Upper lobe of right lung (tissue), 1 donor: ENCODE data around the gene CCR3. TPM values are rescaled to one million over a fixed set of nuclear protein-coding genes. Genes with fewer than 3 reads are reported as not detected.

Source experiments
- ATAC-seq: fragments of 200-7000 bp; cut with Tn5 transposase; one replicate; pipeline ENCODE4 v1.9.1; 2020; ENCODE audit warnings: mild to moderate bottlenecking, moderate library complexity
- DNase-seq: peaks from one replicate; pipeline ENCODE4 v3.0.0-alpha.2; 2020
- H3K27ac ChIP-seq: fragments of 200-600 bp; one replicate; pipeline ENCODE4 v1.8.0; 2022
- H3K27me3 ChIP-seq: fragments of 200-600 bp; one replicate; pipeline ENCODE4 v1.8.0; 2022; ENCODE audit warnings: mild to moderate bottlenecking
- H3K36me3 ChIP-seq: fragments of 200-600 bp; one replicate; pipeline ENCODE4 v1.8.0; 2022
- H3K4me1 ChIP-seq: fragments of 200-600 bp; one replicate; pipeline ENCODE4 v1.8.0; 2022
- H3K4me3 ChIP-seq: fragments of 200-600 bp; one replicate; pipeline ENCODE4 v1.8.0; 2022; ENCODE audit warnings: mild to moderate bottlenecking
- H3K9me3 ChIP-seq: fragments of 200-600 bp; one replicate; pipeline ENCODE4 v1.8.0; 2022
- intact Hi-C: fragments of 100-400 bp; cut with DNase I; formaldehyde crosslinking; loops from one replicate; pipeline ENCODE4 v1.11.0; 2022
- total RNA-seq: library from RNA; stranded (reverse); fragmentation: NEBNext Ultra II Directional; extraction: Animal tissue kit (Norgen Biotek cat#: 25700); gene quantifications from one replicate; pipeline ENCODE4 v1.2.1, GENCODE V29; 2021
- TF ChIP-seq, protein P1 (sequence below): fragments of 200-600 bp; IDR thresholded peaks from one replicate; pipeline ENCODE4 v1.8.0; 2022; ENCODE audit warnings: antibody characterized with exemption
- donor health status: DM: no; HTN: yes; CAD: no; lungs with severe emphysema.

The CCR3 gene
- total RNA-seq, 1 donor from 2014 or later, result 0.43 TPM

DNA sequence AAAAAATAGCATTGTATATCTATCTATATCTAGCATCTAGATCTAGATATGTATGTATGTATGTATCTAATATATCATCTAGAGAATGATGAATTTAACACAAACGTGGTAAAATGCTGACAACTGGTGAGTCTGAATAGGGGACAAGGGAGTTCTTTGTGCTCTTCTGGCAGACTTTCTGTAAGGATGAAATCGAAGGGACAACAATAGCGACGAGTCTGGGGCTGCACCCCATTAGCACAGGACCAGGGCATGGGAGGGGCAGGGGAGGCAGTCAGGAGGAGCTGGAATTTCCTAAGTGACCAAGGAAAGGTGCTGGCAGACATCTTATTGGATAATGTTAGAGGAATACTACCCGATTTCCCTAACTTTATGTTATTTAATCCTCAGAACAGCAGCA, 42.0 kb upstream of the CCR3 start:
- ATAC-seq (no peak), DNase-seq (no peak)
- Histone ChIP-seq H3K4me3 (no peak overlapping the region), H3K4me1 (peaks cover 6% of the 10 kb centered on the region), H3K36me3 (no peaks in the 10 kb centered on the region), H3K9me3 (no peaks in the 10 kb centered on the region), H3K27me3 (no peaks in the 10 kb centered on the region), H3K27ac (no peak overlapping the region)
- intact Hi-C loops, result no loop called here
- TF ChIP-seq, protein P1, sequence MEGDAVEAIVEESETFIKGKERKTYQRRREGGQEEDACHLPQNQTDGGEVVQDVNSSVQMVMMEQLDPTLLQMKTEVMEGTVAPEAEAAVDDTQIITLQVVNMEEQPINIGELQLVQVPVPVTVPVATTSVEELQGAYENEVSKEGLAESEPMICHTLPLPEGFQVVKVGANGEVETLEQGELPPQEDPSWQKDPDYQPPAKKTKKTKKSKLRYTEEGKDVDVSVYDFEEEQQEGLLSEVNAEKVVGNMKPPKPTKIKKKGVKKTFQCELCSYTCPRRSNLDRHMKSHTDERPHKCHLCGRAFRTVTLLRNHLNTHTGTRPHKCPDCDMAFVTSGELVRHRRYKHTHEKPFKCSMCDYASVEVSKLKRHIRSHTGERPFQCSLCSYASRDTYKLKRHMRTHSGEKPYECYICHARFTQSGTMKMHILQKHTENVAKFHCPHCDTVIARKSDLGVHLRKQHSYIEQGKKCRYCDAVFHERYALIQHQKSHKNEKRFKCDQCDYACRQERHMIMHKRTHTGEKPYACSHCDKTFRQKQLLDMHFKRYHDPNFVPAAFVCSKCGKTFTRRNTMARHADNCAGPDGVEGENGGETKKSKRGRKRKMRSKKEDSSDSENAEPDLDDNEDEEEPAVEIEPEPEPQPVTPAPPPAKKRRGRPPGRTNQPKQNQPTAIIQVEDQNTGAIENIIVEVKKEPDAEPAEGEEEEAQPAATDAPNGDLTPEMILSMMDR, result no peak

DNA sequence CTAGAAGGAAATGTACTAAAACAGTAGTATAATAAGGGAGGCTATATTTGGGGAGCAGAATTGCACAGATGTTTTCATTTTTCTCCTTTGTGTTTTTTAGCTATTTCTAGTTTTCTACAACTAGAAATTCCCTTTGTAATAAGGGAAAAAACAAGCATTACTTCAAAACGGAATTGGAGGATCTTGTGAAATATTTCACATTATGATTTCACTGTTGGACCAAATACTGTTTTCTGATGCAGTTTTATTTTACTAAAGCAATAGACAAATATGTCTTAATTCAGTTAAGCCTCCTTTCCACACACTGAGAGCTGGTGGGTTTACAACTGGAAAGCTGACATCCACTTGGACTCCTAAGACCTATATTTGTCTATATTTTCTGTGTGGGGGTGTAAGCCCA, 41.5 kb upstream of the CCR3 start:
- Histone ChIP-seq H3K4me3 (no peak overlapping the region), H3K9me3 (no peaks in the 10 kb centered on the region), H3K27me3 (no peaks in the 10 kb centered on the region), H3K36me3 (no peaks in the 10 kb centered on the region), H3K4me1 (peaks cover 7% of the 10 kb centered on the region), H3K27ac (no peak overlapping the region)
- TF ChIP-seq, protein P1, result no peak
- no peak for DNase-seq
- intact Hi-C loops, result no loop called here
- ATAC-seq, result no peak

GRCh38 chr3:46202535-46202934, 39.7 kb upstream of the CCR3 start:
- intact Hi-C loops, result no loop called here
- TF ChIP-seq, protein P1, result no peak

DNA sequence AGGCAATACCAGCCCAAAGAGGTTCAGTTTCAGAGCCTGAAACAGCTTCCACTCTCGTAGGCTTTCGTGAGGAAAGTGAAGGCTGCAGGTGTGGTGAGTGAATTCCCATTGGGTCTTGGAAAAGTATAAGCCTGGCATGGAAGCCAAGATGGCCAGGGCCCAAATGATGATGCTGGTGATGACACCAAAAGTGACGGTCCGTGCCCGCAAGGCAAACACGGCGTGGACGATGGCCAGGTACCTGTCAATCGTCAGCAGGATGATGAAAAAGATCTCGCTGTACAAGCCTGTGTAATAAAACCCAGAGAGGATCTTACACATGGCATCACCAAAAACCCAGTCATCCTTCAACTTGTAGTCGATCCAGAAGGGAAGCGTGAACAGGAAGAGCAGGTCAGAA, 38.6 kb upstream of the CCR3 start:
- H3K4me1 ChIP-seq, result peaks cover 10% of the 10 kb centered on the region
- no peaks in the 10 kb centered on the region for H3K27me3 ChIP-seq
- H3K9me3 ChIP-seq, result no peaks in the 10 kb centered on the region
- TF ChIP-seq, protein P1, result no peak
- ATAC-seq, result no peak
- DNase-seq, result no peak
- no peaks in the 10 kb centered on the region for H3K36me3 ChIP-seq
- no peak overlapping the region for H3K27ac ChIP-seq
- intact Hi-C loops, result no loop called here
- H3K4me3 ChIP-seq, result no peak overlapping the region

More at GRCh38 chr3:46202535-46202934, 39.7 kb upstream of the CCR3 start:
- H3K9me3 ChIP-seq, result no peaks in the 10 kb centered on the region
- H3K27ac ChIP-seq, result no peak overlapping the region
- peaks cover 7% of the 10 kb centered on the region for H3K4me1 ChIP-seq
- ATAC-seq, result no peak
- H3K4me3 ChIP-seq, result no peak overlapping the region
- DNase-seq, result no peak
- no peaks in the 10 kb centered on the region for H3K36me3 ChIP-seq
- H3K27me3 ChIP-seq, result no peaks in the 10 kb centered on the region

DNA sequence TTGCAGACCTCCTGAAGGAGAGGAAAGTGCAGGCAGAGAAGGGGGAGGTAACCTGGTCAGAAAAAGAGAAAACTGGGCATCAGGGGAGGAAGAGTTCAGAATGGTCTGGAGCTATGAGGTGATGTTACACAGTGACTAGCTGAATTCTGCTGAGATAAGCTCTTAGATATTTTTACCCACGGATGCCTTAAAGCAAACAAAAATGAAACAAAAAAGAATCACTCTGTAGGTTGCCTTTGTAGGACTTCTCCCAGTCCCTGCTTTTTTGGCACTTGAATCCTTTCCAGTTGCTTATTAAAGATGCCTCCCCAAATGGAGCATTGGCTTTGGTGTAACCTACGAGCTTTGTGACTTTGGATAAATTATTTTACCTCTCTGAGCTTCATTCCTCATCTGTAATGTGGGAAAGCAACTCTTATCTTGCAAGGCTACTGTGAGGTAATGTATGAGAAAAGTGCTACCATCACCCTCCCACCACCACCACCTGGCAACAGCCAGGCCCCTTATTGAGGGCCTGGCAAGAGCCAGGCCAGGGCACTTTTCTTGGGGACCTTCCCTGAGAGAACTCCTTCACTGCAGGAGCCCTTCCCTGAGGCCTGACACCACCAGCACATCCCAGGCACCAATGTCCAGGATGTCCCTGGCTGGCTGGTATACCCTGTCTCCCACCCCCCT, 36.8 kb upstream of the CCR3 start:
- TF ChIP-seq, protein P1, result no peak
- Histone ChIP-seq H3K4me1 (peaks cover 16% of the 10 kb centered on the region), H3K27me3 (no peaks in the 10 kb centered on the region), H3K27ac (peak overlapping the region; percentile 36), H3K36me3 (no peaks in the 10 kb centered on the region), H3K4me3 (peak overlapping the region; percentile 43), H3K9me3 (no peaks in the 10 kb centered on the region)
- DNase-seq (no peak), ATAC-seq (no peak)
- intact Hi-C loops, result no loop called here
